Measurements from ENCODE around the gene SNCAIP.

DNA sequence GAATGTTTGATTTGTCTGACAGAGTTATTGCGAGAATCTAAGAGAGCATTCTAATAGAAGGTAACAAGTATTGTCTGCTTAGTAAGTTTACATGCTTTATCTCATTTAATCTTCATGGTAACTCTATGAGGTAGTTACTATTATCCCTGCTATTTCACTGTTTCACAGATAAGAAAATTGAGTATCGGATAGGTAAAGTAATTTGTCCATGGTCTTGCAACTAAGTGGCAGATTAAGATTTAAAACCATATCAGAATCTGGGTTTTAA, 118.2 kb downstream of the SNCAIP start:
- no peak for TF ChIP-seq CTCF (IDR thresholded peaks at IDR 0.05)
- TF ChIP-seq EP300 (IDR thresholded peaks at IDR 0.05), result no peak
- no peak for TF ChIP-seq POLR2AphosphoS5 (IDR thresholded peaks at IDR 0.05)

All from suprapubic skin (tissue), 4 donors.